RPMI8226 (cell line): ENCODE data around the gene PPBP.
A peak's percentile ranks its signal among the peaks of the same experiment; 100 is the strongest.
"Not testable (repeated sequence)": the region's sequence is repeated elsewhere in the genome, so short reads cannot be mapped to it uniquely, and the experiment has no call there.

ENCODE experiments used
- DNase-seq: peaks from one replicate; pipeline ENCODE4 v3.0.0-alpha.2; 2015

Gene PPBP

DNA sequence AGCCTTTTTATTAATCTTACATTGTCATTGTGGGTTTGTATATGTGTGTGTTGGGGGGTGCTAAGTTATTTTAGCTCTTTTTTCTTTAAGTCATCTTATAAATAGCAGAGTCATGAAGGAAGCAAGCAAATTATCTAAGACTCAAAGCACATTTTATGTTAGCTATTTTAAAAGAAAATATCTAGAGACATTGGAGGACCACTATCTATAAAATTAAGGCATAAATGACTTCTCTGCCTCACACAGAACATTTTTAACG is 3.7 kb upstream of the PPBP start:
- no peak for DNase-seq

DNA sequence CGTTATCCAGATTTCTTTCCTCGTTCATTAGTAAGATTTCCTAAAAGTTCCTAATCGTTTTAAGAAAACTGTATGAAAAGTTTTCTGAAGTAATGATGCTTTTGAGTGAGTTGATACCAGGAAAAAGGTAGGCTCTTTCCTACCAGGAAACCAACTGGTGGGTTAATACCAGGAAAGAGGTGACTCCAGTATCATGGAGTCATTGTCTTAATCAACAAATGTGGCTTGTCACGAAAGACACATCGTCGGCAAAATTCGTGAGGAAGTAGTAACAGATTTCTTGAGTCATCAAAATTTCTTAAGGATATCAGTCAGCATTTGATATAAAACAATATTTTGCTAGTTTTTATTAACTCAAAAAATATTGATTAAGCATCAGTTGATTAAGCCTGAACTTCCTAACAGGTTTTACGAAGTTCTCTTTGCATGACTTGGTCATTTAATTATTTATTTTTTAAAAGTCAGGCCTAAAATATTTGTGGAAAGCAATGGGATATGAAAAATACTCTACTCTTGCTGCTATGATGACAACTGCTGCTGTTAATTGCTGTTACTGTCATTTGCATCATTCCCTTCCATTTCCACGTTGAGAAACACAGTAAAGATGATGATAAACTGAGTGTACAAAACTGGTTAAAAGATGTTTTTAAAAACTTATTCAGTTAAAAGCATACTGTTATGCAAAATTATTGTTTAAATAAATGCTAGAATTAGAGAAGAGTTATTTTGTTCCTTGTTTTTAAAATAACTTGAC is 3.2 kb upstream of the PPBP start:
- DNase-seq: no peak

DNA sequence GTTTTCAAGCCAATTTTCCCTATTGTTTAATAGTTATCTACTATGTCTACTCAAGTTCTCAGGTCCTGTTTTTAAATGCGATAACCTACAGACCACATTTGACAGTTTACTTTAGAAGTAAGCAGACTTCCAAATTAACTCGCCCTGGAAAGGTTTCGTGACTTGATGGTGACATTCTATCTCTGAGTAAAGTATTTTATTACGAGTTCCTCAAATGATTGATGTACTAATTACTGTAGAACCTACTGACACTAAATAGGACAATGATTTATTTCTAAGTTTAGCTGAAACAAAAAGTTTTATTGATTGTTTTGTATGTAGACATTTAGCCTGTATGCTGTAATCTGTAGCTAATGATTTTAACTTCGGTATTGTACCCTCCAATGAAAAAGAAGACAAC is 1.9 kb upstream of the PPBP start:
- DNase-seq: no peak

DNA sequence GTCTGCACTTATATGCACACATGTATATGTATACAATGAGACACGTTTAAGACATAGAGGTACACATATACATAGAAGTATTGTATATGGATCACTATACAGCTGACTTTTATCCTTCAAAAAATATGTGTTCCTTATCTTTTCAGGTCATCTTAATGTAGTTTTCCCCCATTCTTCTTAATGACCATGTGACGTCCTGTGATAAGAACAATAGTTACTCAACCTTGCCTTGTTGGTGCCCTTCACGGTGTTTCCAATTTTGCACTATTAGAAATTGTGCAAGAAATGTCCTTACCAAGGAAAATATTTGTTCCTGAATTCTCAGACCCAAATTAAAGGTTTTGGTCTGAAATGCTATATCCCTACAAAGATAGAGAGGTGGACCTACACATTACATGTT is 1.0 kb upstream of the PPBP start:
- no peak for DNase-seq

DNA sequence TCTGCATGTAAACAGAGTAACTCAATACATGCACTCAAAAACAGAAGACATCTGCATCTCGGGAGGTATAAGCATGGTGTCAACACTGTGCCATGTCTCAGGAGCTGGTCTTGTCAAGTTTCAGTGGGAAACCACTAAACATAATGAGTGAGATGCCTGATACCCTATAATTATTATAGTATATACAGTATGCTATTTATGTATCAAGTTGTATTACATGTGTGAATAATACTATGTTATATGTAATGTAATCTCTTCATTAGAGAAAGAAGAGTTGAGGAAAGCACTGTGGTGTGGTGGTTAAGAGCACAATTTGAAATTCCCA is 2.5 kb downstream of the PPBP start:
- no peak for DNase-seq

DNA sequence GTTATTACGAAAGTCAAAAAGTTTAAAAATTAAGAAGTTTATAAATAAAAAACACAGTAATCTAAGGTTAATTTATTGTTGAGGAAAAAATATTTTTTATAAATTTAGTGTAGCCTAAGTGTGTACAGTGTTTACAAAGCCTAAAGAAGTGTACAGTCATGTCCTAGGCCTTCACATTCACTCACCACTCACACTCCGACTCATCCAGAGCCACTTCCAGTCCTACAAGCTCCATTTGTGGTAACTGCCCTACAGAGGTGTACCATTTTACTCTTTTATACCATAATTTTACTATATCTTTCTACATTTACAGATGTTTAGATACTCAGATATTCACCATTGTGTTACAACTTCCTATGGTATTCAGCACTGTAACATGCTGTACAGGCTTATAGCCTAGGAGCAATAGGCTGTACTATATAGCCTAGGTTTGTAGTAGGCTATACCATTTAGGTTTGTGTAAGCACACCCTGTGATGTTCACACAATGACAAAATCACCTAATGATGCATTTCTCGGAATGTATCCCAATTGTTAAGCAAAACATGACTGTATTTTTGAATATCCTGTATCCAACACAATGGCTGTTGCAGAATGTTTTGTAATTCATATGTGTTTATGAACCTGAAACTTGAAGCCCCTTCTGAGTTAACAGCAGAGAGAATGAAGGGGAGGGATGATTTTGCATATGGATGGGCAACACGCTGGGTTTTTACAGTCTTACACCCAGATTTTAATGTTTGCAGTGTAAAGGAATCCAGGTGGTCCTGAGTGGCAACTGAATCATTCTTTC is 3.1 kb downstream of the PPBP start:
- DNase-seq: no peak

DNA sequence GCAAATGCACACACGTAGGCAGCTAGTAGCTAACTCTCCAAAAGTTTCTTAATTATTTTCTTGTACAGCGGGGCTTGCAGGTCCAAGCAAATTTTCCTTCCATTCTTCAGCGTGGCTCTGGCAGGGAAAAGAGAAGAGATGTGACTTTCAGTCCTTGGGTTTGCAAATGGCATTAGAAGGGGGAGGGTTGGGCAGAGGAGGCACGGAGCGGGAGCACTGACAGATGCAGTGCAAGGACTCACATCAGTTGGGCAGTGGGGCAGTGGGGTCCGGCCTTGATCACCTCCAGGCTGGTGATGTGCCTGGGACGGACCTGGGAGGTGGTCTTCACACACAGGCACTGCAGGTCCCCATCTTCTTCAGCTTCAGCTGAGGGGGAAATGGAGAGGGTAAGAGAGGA is 6.8 kb downstream of the PPBP start:
- DNase-seq: not testable (repeated sequence)

DNA sequence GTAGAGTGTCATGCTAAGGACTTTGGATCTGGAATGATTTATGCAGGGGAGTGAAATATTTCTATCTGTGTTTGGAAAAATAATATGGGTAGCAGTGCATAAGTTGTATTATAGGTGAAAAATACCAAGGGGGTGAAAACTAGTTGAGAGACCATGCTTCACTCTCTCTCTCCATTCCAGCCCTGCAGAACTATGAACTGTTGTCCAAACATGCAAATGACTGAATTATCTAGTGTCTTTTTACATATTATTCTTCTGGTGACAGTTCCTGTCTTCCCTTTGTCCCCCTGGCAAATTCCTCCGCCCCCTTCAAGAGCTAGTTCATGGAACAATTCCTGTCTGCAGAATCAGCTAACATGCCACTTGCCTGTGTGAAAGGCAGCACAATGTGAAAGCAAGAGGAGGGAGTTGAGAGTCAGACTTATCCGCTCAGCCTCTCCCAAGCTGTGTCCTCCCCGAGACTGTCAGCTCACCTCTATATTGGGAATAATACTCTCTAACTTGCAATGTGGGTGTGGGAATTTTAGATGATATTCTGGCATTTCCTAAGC is 8.5 kb downstream of the PPBP start:
- DNase-seq: no peak

DNA sequence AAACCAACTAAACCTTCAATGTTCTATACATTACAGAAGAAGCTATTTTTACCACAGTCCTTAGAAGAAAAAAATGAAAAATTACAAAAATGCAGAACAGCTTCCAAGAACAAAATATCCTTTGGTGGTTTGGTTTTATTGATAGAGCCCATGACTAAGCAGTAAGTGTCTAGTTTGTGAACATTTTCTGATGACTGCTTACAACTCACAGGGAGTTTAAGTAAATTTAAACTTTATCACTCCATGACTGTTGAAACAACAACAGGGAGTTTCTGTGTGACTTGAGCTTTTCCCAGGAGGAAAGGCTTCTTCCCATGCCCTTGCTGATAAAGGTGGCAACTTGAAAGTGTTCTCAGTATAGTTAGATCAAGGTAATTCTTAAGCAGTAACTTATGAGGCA is 9.1 kb downstream of the PPBP start:
- no peak for DNase-seq

DNA sequence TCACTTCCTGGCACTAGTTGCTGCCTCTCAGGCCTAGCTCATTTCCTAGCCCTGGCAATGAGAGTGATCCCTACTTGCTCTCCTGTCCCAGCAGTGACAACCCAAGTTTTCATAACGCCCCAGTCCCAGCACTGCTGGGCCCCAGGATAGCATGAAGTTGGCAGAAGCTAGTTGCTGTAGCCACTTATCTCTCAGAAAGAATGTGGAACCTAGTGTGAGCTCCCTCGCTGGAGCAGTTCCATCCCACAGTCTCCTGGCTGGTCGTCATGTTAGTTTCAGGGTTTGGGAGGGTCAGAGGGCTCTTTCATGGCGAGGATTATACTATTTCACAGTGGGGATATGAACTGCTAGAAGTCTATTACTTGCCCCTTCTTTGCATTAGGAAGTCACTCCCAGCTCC is 11.3 kb downstream of the PPBP start:
- no peak for DNase-seq

DNA sequence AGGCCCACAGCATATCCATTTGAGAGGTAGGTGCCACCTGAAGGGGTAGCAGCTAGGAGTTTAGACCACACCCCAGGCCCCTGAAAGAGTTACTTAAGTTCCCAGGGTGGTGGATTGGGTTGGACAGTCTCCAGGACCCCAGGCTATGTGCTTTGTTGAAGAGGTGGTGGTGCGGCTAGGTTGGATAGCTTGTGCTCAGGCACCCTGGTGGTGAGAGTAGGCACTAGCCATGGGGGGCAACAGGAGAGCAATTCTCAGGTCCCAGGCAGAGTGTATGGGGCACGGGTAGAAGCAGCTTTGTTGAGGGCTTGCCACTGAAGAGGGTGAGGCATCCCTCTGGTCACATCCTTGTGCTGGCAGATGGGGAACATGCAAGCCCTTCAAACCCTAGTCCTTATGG is 11.8 kb downstream of the PPBP start:
- DNase-seq: no peak

DNA sequence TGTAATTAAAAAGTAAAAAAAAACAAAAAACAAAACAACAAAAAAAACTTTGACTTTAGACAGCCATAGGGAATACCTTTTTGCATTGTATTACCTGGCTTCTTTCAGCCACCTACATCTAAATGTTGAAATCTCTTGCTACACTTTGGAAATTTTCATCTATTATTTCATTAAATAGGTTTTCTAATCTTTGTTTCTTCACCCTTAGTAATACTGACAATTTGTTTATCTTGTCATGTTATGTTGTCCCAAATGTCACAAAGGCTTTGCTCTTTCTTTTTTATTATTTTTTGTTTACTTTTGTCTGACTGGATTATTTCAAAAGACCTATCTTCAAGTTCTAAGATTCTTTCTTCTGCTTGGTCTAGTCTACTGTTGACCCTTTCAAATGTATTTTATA is 13.6 kb downstream of the PPBP start:
- no peak for DNase-seq

DNA sequence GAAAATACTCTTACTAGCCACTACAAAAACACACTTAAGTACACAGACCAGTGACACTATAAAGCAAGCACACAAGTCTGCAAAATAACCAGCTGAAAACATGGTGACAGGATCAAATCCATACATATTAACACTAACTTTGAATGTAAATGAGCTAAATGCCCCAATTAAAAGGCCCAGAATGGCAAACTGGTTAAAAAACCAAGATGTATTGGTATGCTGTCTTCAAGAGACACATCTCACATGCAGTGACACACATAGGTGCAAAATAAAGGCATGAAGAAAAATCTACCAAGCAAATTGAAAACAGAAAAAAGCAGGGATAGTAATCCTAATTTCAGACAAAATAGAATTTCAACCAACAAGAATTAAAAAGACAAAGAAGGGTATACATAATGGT is 17.0 kb downstream of the PPBP start:
- no peak for DNase-seq

DNA sequence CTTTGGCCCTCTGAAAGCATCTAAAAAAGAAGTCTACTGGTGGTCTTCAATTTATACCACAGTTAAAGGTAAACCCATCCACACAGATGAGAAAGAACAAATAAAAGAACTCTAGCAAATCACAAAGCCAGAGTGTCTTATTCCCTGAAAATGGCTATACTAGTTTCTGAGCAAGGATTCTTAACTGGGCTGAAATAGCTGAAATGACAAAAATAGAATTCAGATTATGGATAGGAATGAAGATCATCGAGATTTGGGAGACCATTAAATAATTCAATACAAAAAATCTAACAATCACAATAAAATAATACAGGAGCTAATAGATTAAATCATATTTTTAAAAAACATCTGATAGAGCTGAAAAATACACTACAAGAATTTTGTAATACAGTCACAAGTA is 18.0 kb downstream of the PPBP start:
- DNase-seq: no peak

DNA sequence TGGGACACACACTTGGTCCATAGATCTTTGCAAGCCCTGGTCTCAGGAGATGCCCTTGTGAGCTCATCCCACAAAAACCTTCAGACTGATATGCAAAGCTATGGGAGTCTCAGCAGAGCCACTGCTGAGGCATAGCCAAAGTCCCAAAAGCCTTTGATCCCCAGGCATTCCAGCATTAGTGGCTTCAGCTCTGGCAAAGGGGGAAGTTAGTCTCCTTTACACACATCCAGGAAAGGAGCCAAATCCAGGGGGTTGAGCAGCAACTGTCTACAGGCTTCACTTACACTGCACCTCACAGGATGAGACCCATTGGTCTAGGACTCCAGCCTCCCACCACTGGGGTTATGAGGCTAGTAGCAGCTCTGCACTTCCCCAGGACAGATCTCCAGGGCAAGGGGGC is 20.1 kb downstream of the PPBP start:
- DNase-seq: no peak

DNA sequence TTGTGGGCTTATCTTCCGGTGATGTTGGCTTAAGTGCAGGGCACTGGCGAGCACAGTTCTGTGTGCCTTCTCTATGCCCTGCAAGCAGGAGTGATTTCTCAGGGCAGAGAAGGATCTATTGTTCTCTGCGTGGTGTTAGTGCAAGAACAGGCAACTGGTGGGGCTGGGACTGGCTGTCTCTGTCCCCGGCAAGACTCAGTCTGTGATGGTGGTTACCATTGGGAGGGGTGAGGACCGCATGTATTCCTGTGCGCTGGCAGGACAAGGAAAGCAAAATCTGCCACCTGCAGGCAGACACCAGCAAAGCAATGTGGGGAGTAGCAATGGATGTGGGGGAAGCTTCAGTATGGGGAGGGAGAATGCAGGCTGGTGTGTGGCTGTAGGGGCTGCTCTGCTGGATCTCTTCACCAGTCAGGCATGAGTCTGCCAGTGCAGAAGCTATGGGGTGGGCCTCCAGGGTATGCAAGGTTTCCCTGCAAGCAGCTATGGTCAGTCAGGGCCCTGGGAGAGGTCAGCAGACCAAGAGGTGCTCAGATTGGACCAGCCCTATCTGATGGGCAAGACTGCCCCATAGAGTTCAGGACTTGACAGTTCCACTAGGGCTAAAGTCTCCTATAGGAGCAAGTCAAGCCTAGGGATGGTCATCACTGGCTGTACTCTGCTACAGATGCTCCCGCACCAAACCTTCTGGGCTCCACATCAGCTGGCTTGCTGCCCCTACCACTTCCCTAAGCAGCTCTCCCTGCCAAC is 23.0 kb downstream of the PPBP start:
- peak; percentile 8 for DNase-seq

DNA sequence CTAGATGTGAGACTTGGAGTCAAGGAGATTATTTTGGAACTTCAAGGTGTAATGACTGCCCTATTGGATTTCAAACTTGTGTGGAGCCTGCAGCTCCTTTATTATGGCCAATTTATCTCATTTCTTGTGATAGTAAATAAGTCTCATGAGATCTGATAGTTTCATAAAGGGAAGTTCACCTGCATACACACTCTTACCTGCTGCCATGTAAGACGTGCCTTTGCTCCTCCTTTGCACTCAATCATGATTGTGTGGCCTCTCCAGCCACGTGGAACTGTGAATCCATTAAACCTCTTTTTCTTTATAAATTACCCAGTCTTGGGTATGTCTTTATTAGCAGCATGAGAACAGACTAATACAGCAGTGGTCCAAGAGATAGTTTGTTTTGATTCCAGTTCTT is 25.3 kb downstream of the PPBP start:
- DNase-seq: no peak

DNA sequence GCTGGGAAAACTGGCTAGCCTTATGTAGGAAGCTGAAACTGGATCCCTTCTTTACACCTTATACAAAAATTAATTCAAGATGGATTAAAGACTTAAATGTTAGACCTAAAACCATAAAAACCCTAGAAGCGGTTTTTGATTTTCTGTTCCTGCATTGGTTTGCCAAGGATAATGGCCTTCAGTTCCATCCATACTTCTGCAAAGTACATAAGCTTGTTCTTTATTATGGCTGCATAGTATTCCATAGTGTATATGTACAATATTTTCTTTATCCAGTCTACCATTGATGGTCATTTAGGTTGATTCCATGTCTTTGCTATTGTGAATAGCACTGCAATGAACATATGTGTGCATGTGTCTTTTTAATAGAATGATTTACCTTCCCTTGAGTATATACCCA is 28.9 kb downstream of the PPBP start:
- not testable (repeated sequence) for DNase-seq

DNA sequence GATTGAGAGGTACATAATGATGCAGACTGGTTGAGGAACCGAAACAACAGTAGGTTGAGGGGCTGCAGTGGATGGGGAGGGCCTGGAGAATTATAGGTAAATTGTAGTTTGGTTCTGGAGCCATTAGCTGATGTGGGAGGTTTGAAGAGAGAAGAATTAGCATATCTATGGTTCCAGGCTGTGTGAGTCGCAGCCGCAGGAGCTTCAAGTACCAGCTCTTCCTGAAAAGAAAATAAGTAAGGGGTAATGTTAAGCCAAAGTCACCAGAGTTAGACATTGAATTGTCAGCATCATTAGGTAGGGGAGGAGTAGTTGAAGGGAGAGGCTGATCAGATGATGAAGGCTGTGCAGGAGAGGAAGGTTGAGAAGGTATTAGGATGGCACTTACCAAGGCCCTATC is 35.6 kb downstream of the PPBP start:
- DNase-seq: no peak

DNA sequence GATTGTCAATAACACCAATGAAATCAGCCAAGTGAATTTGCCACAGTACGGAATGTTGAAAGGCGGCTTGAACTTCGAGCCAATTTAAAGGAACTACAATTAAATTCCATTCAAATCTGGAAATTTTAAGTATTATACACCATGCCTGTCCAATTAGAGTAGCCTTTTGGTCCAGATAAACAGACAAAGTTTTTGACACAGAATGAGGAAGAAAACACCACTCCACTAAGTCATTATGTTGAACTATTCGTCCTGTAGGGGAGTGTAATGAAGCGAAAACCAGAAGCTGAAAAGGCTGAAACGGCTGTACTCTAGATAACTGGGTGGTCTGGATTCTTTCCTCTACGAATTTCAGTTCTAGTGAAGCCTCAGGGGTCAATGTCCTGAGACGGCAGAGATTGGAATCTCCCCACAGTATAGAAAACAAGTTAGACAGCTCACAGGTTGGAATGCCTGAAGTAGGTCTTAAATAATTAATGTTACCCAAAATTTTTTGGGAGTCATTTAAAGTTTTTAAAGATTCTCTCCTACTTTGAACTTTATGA is 37.5 kb downstream of the PPBP start:
- DNase-seq: not testable (repeated sequence)

DNA sequence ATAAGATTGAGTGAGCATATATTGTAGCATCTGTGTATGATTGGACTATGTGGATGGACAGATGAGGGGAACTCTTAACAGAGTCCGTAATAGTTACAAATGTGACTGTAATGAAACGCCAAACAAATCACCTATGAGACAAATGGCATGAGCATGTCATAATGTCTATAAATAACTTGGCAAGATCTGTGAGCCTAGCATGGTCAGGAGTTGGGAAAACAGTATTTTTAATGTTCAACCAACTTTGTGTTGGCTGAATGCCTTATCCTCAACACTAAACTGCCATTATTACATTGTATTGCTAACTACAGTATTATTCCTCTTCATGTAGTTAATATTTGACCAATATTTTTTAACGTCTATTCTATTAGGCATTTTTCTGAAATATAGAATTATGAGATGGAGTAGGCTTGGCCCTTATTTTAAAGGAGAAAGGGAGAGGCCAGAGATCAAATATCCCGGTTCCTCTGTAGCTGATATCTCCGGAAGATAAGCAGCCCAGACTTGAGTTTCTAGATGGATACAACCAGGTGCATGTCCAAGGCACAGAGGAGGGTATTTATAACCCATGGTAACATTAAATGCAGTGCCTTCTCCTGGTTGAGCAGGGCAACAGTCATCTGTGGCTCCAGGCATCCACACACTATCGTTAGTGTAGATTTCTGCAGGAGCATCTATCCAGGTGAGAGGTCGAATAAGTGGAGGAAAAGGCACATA is 38.8 kb downstream of the PPBP start:
- no peak for DNase-seq

DNA sequence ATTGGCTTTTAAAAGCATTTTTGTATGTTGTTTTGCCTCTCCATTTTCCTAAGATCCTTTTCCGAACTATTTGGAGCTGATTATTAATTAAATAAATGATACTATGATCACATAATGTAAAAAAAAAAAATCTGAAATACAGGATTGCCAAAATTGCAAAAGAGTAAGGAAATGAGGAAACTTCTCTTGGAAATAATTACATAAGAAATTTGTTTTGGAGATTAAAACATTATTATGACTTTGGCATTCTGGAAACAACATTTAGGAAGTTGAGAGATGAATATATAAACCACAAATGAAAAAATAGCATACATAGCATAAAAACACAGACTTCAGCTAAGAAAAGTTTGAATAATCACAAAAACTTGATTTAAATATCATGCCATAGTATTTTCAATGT is 39.7 kb downstream of the PPBP start:
- DNase-seq: no peak
